Endothelial cell of umbilical vein (primary cell): ENCODE measurements around the gene CFAP65. TPM values are rescaled to one million over a fixed set of nuclear protein-coding genes. Genes with fewer than 3 reads are reported as not detected.

ENCODE experiments used
- BruUV-seq: library from RNA; stranded (reverse); fragments of 400-500 nt; replicated peaks from 2 replicates; lab custom pipeline; 2021; lab: Mats Ljungman, UMichigan
- CTCF ChIA-PET: fragments of 300-600, 350-600 bp; sonication (Branson Sonifier 250); formaldehyde crosslinking; loops from one replicate; lab custom pipeline; 2021; ENCODE audit warnings: antibody characterized with exemption, inconsistent platforms; lab: Charles Lee
- POLR2A ChIA-PET: fragments of 300-600, 350-600 bp; sonication (Branson Sonifier 250); formaldehyde crosslinking; loops from one replicate; lab custom pipeline; 2021; ENCODE audit warnings: antibody characterized with exemption, inconsistent platforms; lab: Charles Lee
- DNase-seq: peaks from one replicate; pipeline ENCODE4 v3.0.0-alpha.2; 2011; ENCODE audit warnings: low read depth, low spot score
- FAIRE-seq: peaks from 2 replicates; lab custom pipeline; 2011; peaks lifted over from hg19 to GRCh38; lab: Jason Lieb, UNC
- H2AFZ ChIP-seq: 2 replicates; pipeline ENCODE4 v1.6.0; 2012; ENCODE audit warnings: low read depth, low read length, control low read depth, inconsistent platforms
- H3K27ac ChIP-seq: 2 replicates; pipeline ENCODE4 v1.5.1; 2011; ENCODE audit warnings: low read depth, mild to moderate bottlenecking, control low read depth, low read length, moderate library complexity; ENCODE audit not compliant: insufficient read depth
- H3K27me3 ChIP-seq, 2 experiments: 2 replicates each; pipeline versions ENCODE4 v1.6.0 to v1.6.1; 2011; ENCODE audit warnings: low read length in 2 of 2, mixed read lengths in 1 of 2; ENCODE audit not compliant: control insufficient read depth in 2 of 2, insufficient read depth in 2 of 2
- H3K36me3 ChIP-seq, 2 experiments: 2 replicates in 1 of 2; 3 replicates in 1 of 2; pipeline ENCODE4 v1.5.1; 2011; ENCODE audit warnings: low read length in 2 of 2, mild to moderate bottlenecking in 1 of 2, moderate library complexity in 1 of 2; ENCODE audit not compliant: control insufficient read depth in 2 of 2, insufficient read depth in 2 of 2; ENCODE audit errors: extremely low read depth in 1 of 2
- H3K4me1 ChIP-seq: 3 replicates; pipeline ENCODE4 v1.5.1; 2011; ENCODE audit warnings: mild to moderate bottlenecking, low read length; ENCODE audit not compliant: control insufficient read depth, insufficient read depth; ENCODE audit errors: extremely low read depth
- H3K4me2 ChIP-seq: 2 replicates; pipeline ENCODE4 v1.6.1; 2011; ENCODE audit warnings: low read length, control low read depth, mixed read lengths; ENCODE audit not compliant: insufficient read depth
- H3K4me3 ChIP-seq, 3 experiments: fragments of 200-600 bp in 1 of 3; sonication (generic), shearing (Covaris generic) in 1 of 3; replicated peaks in 1 of 3; 2 replicates each; pipeline ENCODE4 v1.5.1; 2011 to 2016; ENCODE audit warnings: control low read depth in 3 of 3, low read length in 3 of 3, mild to moderate bottlenecking in 2 of 3, inconsistent platforms in 1 of 3, low read depth in 1 of 3, moderate library complexity in 1 of 3; ENCODE audit not compliant: insufficient read depth in 1 of 3
- H3K79me2 ChIP-seq: 2 replicates; pipeline ENCODE4 v1.6.0; 2012; ENCODE audit warnings: low read length, inconsistent platforms; ENCODE audit not compliant: control insufficient read depth, insufficient read depth
- H3K9ac ChIP-seq: replicated peaks from 2 replicates; pipeline ENCODE3; 2011; ENCODE audit warnings: low read length, control low read depth; ENCODE audit not compliant: insufficient read depth; ENCODE audit errors: extremely low read depth
- H3K9me1 ChIP-seq: replicated peaks from 3 replicates; pipeline ENCODE4 v1.6.0; 2011; ENCODE audit warnings: mild to moderate bottlenecking, low read length; ENCODE audit not compliant: control insufficient read depth, insufficient read depth; ENCODE audit errors: extremely low read depth
- H3K9me3 ChIP-seq: replicated peaks from 2 replicates; pipeline ENCODE4 v1.5.1; 2012; ENCODE audit warnings: low read length, inconsistent platforms; ENCODE audit not compliant: control insufficient read depth, insufficient read depth
- H4K20me1 ChIP-seq: replicated peaks from 2 replicates; pipeline ENCODE3; 2011; ENCODE audit warnings: mild to moderate bottlenecking, low read length; ENCODE audit not compliant: control insufficient read depth, insufficient read depth; ENCODE audit errors: extremely low read depth
- EZH2 ChIP-seq: IDR thresholded peaks from 2 replicates; pipeline ENCODE4 v1.6.1; 2012; ENCODE audit warnings: borderline replicate concordance, low read depth, mild to moderate bottlenecking, moderate library complexity, low read length, inconsistent platforms; ENCODE audit not compliant: severe bottlenecking
- FOS ChIP-seq: IDR thresholded peaks from 2 replicates; pipeline ENCODE4 v1.6.1; 2011; ENCODE audit warnings: mild to moderate bottlenecking, low read length, moderate library complexity, borderline replicate concordance; ENCODE audit not compliant: insufficient read depth
- GATA2 ChIP-seq: IDR thresholded peaks from 2 replicates; pipeline ENCODE4 v1.7.0; 2011; ENCODE audit warnings: low read depth, mild to moderate bottlenecking, moderate library complexity, mixed read lengths, low read length; ENCODE audit not compliant: insufficient read length, insufficient read depth
- JUN ChIP-seq: IDR thresholded peaks from 2 replicates; pipeline ENCODE4 v1.6.1; 2011; ENCODE audit warnings: borderline replicate concordance, low read depth; ENCODE audit not compliant: insufficient read length, insufficient read depth
- MYC ChIP-seq: IDR thresholded peaks from one replicate; pipeline ENCODE4 v1.6.1; 2011; ENCODE audit warnings: mild to moderate bottlenecking, low read depth, low read length
- POLR2A ChIP-seq: IDR thresholded peaks from 2 replicates; pipeline ENCODE4 v1.6.1; 2012; ENCODE audit warnings: low read depth, mild to moderate bottlenecking, control low read depth, low read length
- dilution Hi-C: fragments of 300-500 bp; cut with MboI; formaldehyde crosslinking; loops from one replicate; pipeline ENCODE4 v1.15.0; 2019; ENCODE audit warnings: low sequenced_read_pairs; ENCODE audit not compliant: extremely low pct_ligation_motif_present
- intact Hi-C: fragments of 100-400 bp; cut with micrococcal nuclease; formaldehyde crosslinking; loops from one replicate; pipeline ENCODE4 v1.10.0; 2022
- polyA plus RNA-seq, 4 experiments: library from polyadenylated mRNA; depleted of rRNA in 3 of 4; stranded (reverse) in 3 of 4; unstranded in 1 of 4; fragments of >200 nt; gene quantifications; 2 replicates each; pipeline versions ENCODE4 v1.2.1 to v1.2.3, GENCODE V29; 2011 to 2012; ENCODE audit warnings: missing spikeins in 1 of 4
- total RNA-seq: library from RNA; stranded (reverse); gene quantifications from 2 replicates; pipeline ENCODE4 v1.2.3, GENCODE V29; 2021
- TF ChIP-seq, protein P1 (sequence below): IDR thresholded peaks from 2 replicates; pipeline ENCODE4 v1.6.1; 2011; ENCODE audit not compliant: insufficient read depth, insufficient read length

CFAP65 gene
- total and polyA plus RNA-seq, 2 donors (not counting 3 experiments of a cell fraction or from before 2014, with no cell fraction given) = 0.03 TPM; not detected in 1

DNA sequence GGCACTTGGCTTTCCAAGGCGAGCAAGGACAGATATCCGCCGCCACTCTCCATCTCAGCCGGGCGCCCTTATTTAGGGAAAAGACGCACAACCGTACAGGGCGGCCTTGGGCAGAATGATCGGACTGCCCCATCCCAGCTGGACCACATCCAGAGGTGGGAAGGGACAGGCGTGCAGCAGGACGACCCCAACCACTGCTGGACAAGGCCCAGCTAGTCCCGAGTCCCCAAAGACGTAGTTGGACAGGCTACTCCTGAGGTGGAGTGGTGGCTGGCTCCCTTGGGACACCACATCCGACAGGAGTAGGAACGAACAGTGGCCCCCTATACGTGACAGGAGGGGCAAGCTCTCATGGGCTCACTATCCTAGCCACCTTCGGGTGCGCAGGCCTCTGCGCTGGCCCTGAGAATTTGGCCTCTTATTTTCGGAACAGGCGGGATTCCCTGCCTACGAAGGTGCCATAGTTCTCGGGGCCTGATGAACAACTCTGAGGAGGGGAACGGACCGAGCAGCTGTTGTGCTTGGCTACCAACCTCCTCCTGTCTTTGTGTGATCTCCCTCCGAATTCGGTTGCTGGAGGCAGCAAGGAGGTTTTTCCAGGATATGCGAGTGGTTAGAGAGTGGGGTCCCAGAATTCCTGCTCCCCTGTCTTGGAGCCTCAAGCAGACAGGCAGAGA is 58.6 kb downstream of the CFAP65 start:
- Histone ChIP-seq H3K27ac (no peak overlapping the region), H3K9ac (no peak overlapping the region), H3K9me1 (no peaks in the 10 kb centered on the region), H3K9me3 (no peaks in the 10 kb centered on the region), H3K4me1 (peaks cover 15% of the 10 kb centered on the region), H3K36me3 (no peaks in the 10 kb centered on the region), H4K20me1 (no peaks in the 10 kb centered on the region), H3K4me3 (no peak overlapping the region), H3K79me2 (no peaks in the 10 kb centered on the region), H3K27me3 (peaks cover 55 to 69% of the 10 kb centered on the region in 2 experiments), H2AFZ (no peak overlapping the region), H3K4me2 (no peak overlapping the region)
- CTCF ChIA-PET = interaction anchor here (0.6 to 5.7 kb wide), 5 partner anchors 11 to 224 kb away, joined by 3 to 164 read pairs (median 64); partner anchors contain the start of gene CRYBA2
- no peak for FAIRE-seq
- intact Hi-C loops (loop anchor here (5.0 kb wide), 4 partner anchors 75 to 315 kb away; no protein-coding TSS in a partner anchor), dilution Hi-C loops (no loop called here)
- no peak for DNase-seq
- TF ChIP-seq FOS (no peak), EZH2 (peak; percentile 94)
- BruUV-seq = no TSS peak
- POLR2A ChIA-PET = no interaction called here

DNA sequence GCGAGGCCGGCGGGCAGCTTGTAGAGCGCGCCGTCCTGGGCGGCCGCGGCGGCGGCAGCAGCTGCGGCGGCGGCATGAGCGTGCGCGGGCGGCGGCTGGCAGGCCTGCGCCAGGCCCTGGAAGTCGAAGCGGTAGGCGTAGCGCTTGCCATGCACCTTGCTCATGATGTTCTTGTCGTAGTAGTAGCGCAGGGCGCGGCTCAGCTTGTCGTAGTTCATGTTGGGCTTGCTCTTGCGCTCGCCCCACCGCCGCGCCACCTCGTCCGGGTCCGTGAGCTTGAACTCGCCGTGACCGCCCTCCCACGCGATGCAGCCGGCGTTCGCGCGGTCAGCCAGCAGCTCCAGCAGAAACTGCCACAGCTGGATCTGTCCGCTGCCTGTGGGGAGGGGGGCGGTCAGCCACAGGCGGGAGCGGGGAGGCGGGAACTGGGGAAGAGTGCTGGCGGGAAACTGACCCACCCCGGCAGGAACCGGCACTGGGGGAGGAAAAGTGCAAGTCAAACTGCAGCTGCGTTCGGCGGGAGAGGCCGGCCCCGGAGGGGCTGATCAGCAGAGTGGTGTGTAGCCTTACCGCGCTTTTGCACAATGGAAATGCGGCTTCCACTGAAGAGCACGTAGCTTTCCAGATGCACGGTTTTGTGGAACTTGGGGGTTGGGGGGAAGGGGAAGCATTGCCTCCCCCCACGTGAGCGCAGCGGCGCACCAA is 59.3 kb downstream of the CFAP65 start:
- Histone ChIP-seq H3K4me2 (no peak overlapping the region), H3K9me3 (no peaks in the 10 kb centered on the region), H3K27me3 (peaks cover 57 to 67% of the 10 kb centered on the region in 2 experiments), H3K36me3 (no peaks in the 10 kb centered on the region), H3K9ac (no peak overlapping the region), H3K27ac (no peak overlapping the region), H3K4me3 (no peak overlapping the region), H3K79me2 (no peaks in the 10 kb centered on the region), H2AFZ (no peak overlapping the region), H3K4me1 (peaks cover 15% of the 10 kb centered on the region), H4K20me1 (no peaks in the 10 kb centered on the region), H3K9me1 (no peaks in the 10 kb centered on the region)
- FAIRE-seq (no peak), DNase-seq (no peak)
- BruUV-seq = no TSS peak
- POLR2A ChIA-PET = no interaction called here
- dilution Hi-C loops = no loop called here
- TF ChIP-seq FOS (no peak), JUN (no peak), MYC (no peak), POLR2A (no peak), EZH2 (peak; percentile 98), GATA2 (no peak)
- TF ChIP-seq, protein P1, sequence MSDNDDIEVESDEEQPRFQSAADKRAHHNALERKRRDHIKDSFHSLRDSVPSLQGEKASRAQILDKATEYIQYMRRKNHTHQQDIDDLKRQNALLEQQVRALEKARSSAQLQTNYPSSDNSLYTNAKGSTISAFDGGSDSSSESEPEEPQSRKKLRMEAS = no peak
- CTCF ChIA-PET = interaction anchor here (0.6 to 5.7 kb wide), 9 partner anchors 12 to 225 kb away, joined by 3 to 164 read pairs (median 56); partner anchors contain the start of gene CRYBA2
- intact Hi-C loops = loop anchor here (2.0 to 5.0 kb wide), 5 partner anchors 47 to 315 kb away; no protein-coding TSS in a partner anchor
